NCI-H82 treated with DMSO at 0.1 percent for 48 hours (cell line): ENCODE data around the gene HOXC11.

Source experiments
- DNase-seq: peaks from one replicate; lab custom pipeline; 2025; ENCODE audit not compliant: unreplicated experiment; lab: John Stamatoyannopoulos, UW

Gene HOXC11

GRCh38 chr12:53941750-53942149, 31.2 kb upstream of the HOXC11 start:
- DNase-seq = no peak

- DNase-seq = no peak
Observed at GRCh38 chr12:53942467-53942997, 30.4 kb upstream of the HOXC11 start.

- no peak for DNase-seq
Observed at GRCh38 chr12:53944209-53944608, 28.7 kb upstream of the HOXC11 start.

- DNase-seq = no peak
Observed at GRCh38 chr12:53944907-53945847, 27.7 kb upstream of the HOXC11 start.

GRCh38 chr12:53947743-53948142, 25.2 kb upstream of the HOXC11 start:
- no peak for DNase-seq

- no peak for DNase-seq
Observed at GRCh38 chr12:53948650-53949593, 24.0 kb upstream of the HOXC11 start.

- DNase-seq = no peak
Observed at GRCh38 chr12:53949631-53950436, 23.1 kb upstream of the HOXC11 start.

GRCh38 chr12:53950437-53950773, 22.5 kb upstream of the HOXC11 start:
- DNase-seq = no peak

- no peak for DNase-seq
Observed at GRCh38 chr12:53950789-53951576, 21.9 kb upstream of the HOXC11 start.

GRCh38 chr12:53951577-53952334, 21.2 kb upstream of the HOXC11 start:
- DNase-seq = no peak

GRCh38 chr12:53952335-53952694, 20.6 kb upstream of the HOXC11 start:
- no peak for DNase-seq

- no peak for DNase-seq
Observed at GRCh38 chr12:53952871-53953734, 19.8 kb upstream of the HOXC11 start.

- DNase-seq = no peak
Observed at GRCh38 chr12:53953831-53954693, 18.9 kb upstream of the HOXC11 start.

GRCh38 chr12:53954694-53955035, 18.3 kb upstream of the HOXC11 start, which contains the start of gene HOXC12:
TSS of gene HOXC12 (plus strand) at chr12:53954903. CDS start at chr12:53954930, 27 bp downstream.
- no peak for DNase-seq

GRCh38 chr12:53955036-53955775, 17.7 kb upstream of the HOXC11 start:
- DNase-seq = no peak

- no peak for DNase-seq
Observed at GRCh38 chr12:53955776-53956250, 17.1 kb upstream of the HOXC11 start.
